H9 (cell line): ENCODE data around the gene C3orf62. TPM values are rescaled to one million over a fixed set of nuclear protein-coding genes. Genes with fewer than 3 reads are reported as not detected.

Source experiments
- DNase-seq: peaks from one replicate; pipeline ENCODE4 v3.0.0-alpha.2; 2017
- H2AFZ ChIP-seq: one replicate; pipeline ENCODE4 v1.6.1; 2013; ENCODE audit warnings: mild to moderate bottlenecking, low read length, control low read depth, moderate library complexity
- H2AK5ac ChIP-seq: 2 replicates; pipeline ENCODE4 v1.6.1; 2013; ENCODE audit warnings: low read length, control low read depth, mixed read lengths; ENCODE audit not compliant: insufficient read length
- H2BK120ac ChIP-seq: one replicate; pipeline ENCODE4 v1.6.1; 2013; ENCODE audit warnings: low read depth, mild to moderate bottlenecking, low read length, control low read depth, inconsistent platforms; ENCODE audit not compliant: poor library complexity, severe bottlenecking
- H2BK12ac ChIP-seq: 2 replicates; pipeline ENCODE4 v1.6.1; 2013; ENCODE audit warnings: low read length, control low read depth, mixed read lengths, low read depth; ENCODE audit not compliant: insufficient read length
- H2BK15ac ChIP-seq: 2 replicates; pipeline ENCODE4 v1.6.1; 2013; ENCODE audit warnings: low read depth, low read length, control low read depth
- H2BK20ac ChIP-seq: one replicate; pipeline ENCODE4 v1.6.1; 2013; ENCODE audit warnings: low read depth, mild to moderate bottlenecking, low read length, control low read depth, inconsistent platforms; ENCODE audit not compliant: poor library complexity, severe bottlenecking
- H2BK5ac ChIP-seq: 2 replicates; pipeline ENCODE4 v1.6.1; 2013; ENCODE audit warnings: low read length, control low read depth, mixed read lengths; ENCODE audit not compliant: insufficient read length
- H3K14ac ChIP-seq: 2 replicates; pipeline ENCODE4 v1.6.1; 2013; ENCODE audit warnings: low read length, control low read depth; ENCODE audit not compliant: insufficient read depth
- H3K18ac ChIP-seq: 2 replicates; pipeline ENCODE4 v1.6.1; 2013; ENCODE audit warnings: low read depth, mild to moderate bottlenecking, mixed read lengths, low read length, control low read depth; ENCODE audit not compliant: insufficient read length
- H3K23ac ChIP-seq: 2 replicates; pipeline ENCODE4 v1.6.1; 2013; ENCODE audit warnings: low read length, control low read depth, mixed read lengths, low read depth; ENCODE audit not compliant: insufficient read length
- H3K23me2 ChIP-seq: 2 replicates; pipeline ENCODE4 v1.6.1; 2013; ENCODE audit warnings: low read depth, mild to moderate bottlenecking, mixed read lengths, low read length, control low read depth; ENCODE audit not compliant: insufficient read length, poor library complexity, severe bottlenecking
- H3K27ac ChIP-seq: 2 replicates; pipeline ENCODE4 v1.5.1; 2013; ENCODE audit warnings: low read length, control low read depth, mixed read lengths, low read depth; ENCODE audit not compliant: insufficient read length
- H3K27me3 ChIP-seq: 2 replicates; pipeline ENCODE4 v1.6.1; 2013; ENCODE audit warnings: low read length, control low read depth, inconsistent platforms; ENCODE audit not compliant: insufficient read depth
- H3K4ac ChIP-seq: 2 replicates; pipeline ENCODE4 v1.6.1; 2013; ENCODE audit warnings: low read depth, mild to moderate bottlenecking, control low read depth, inconsistent platforms, low read length, moderate library complexity
- H3K4me1 ChIP-seq: 2 replicates; pipeline ENCODE4 v1.6.1; 2013; ENCODE audit warnings: low read length, control low read depth, inconsistent platforms; ENCODE audit not compliant: insufficient read depth
- H3K4me2 ChIP-seq: 2 replicates; pipeline ENCODE4 v1.6.1; 2013; ENCODE audit warnings: low read length, control low read depth, mixed read lengths; ENCODE audit not compliant: insufficient read length, insufficient read depth
- H3K56ac ChIP-seq: 2 replicates; pipeline ENCODE4 v1.6.1; 2013; ENCODE audit warnings: low read depth, mild to moderate bottlenecking, mixed read lengths, low read length, control low read depth; ENCODE audit not compliant: insufficient read length
- H3K79me1 ChIP-seq: 2 replicates; pipeline ENCODE4 v1.6.1; 2013; ENCODE audit warnings: low read depth, mild to moderate bottlenecking, moderate library complexity, low read length, control low read depth, inconsistent platforms; ENCODE audit not compliant: insufficient read depth, poor library complexity, severe bottlenecking
- H3K79me2 ChIP-seq: 2 replicates; pipeline ENCODE4 v1.6.1; 2013; ENCODE audit warnings: low read length, control low read depth, inconsistent platforms; ENCODE audit not compliant: insufficient read depth
- H3K9ac ChIP-seq: 2 replicates; pipeline ENCODE4 v1.6.1; 2013; ENCODE audit warnings: low read length, control low read depth, mixed read lengths; ENCODE audit not compliant: insufficient read length; ENCODE audit errors: extremely low read depth
- H3K9me3 ChIP-seq: one replicate; pipeline ENCODE4 v1.6.1; 2013; ENCODE audit warnings: low read depth, low read length, inconsistent platforms; ENCODE audit not compliant: control insufficient read depth
- H3T11ph ChIP-seq: one replicate; pipeline ENCODE4 v1.6.1; 2013; ENCODE audit warnings: mild to moderate bottlenecking, low read length, control low read depth, inconsistent platforms
- H4K20me1 ChIP-seq: one replicate; pipeline ENCODE4 v1.6.1; 2013; ENCODE audit not compliant: control insufficient read depth, insufficient read length, insufficient read depth
- H4K5ac ChIP-seq: 2 replicates; pipeline ENCODE4 v1.6.1; 2013; ENCODE audit warnings: low read depth, mild to moderate bottlenecking, mixed read lengths, low read length, control low read depth; ENCODE audit not compliant: insufficient read length
- H4K8ac ChIP-seq: replicated peaks from 2 replicates; pipeline ENCODE4 v1.6.1; 2013; ENCODE audit warnings: low read length, control low read depth, mixed read lengths, low read depth; ENCODE audit not compliant: insufficient read length
- H4K91ac ChIP-seq: 2 replicates; pipeline ENCODE4 v1.6.1; 2013; ENCODE audit warnings: low read depth, mild to moderate bottlenecking, moderate library complexity, mixed read lengths, low read length, control low read depth; ENCODE audit not compliant: insufficient read length
- H3K27ac Mint-ChIP-seq, 3 experiments: 2 replicates in 2 of 3; 3 replicates in 1 of 3; pipeline ENCODE4 v1.8.0; 2020 to 2021; ENCODE audit warnings: mixed read lengths in 3 of 3, mild to moderate bottlenecking in 1 of 3, moderate library complexity in 1 of 3
- H3K27me3 Mint-ChIP-seq: 2 replicates; pipeline ENCODE4 v1.8.0; 2021; ENCODE audit warnings: low read depth, mild to moderate bottlenecking, moderate library complexity, mixed read lengths
- H3K36me3 Mint-ChIP-seq, 3 experiments: 2 replicates in 2 of 3; 3 replicates in 1 of 3; pipeline ENCODE4 v1.8.0; 2020 to 2021; ENCODE audit warnings: low read depth in 3 of 3, mixed read lengths in 3 of 3; ENCODE audit not compliant: insufficient read depth in 1 of 3
- H3K4me1 Mint-ChIP-seq, 2 experiments: 2 replicates each; pipeline ENCODE4 v1.8.0; 2020; ENCODE audit warnings: mixed read lengths in 2 of 2
- H3K4me3 Mint-ChIP-seq, 2 experiments: 2 replicates in 1 of 2; 3 replicates in 1 of 2; pipeline ENCODE4 v1.8.0; 2020 to 2021; ENCODE audit warnings: mild to moderate bottlenecking in 2 of 2, mixed read lengths in 2 of 2, moderate library complexity in 1 of 2
- H3K9me3 Mint-ChIP-seq, 2 experiments: 2 replicates in 1 of 2; 3 replicates in 1 of 2; pipeline ENCODE4 v1.8.0; 2020; ENCODE audit warnings: mild to moderate bottlenecking in 2 of 2, mixed read lengths in 2 of 2, moderate library complexity in 1 of 2
- WGBS: extraction: QIAGEN DNeasy Blood & Tissue Kit; methylation state at CpG from one replicate; pipeline ENCODE4 v1.1.7; 2013; ENCODE audit warnings: missing lambda C conversion rate, low lambda C conversion rate, mixed read lengths; ENCODE audit not compliant: insufficient read length; ENCODE audit errors: extremely low coverage; 5-methylcytosine and 5-hydroxymethylcytosine counted together
- total RNA-seq: library from RNA; stranded (reverse); gene quantifications from 2 replicates; pipeline ENCODE4 v1.2.1, GENCODE V29; 2021
- TF ChIP-seq, protein P1 (sequence below): fragments of 200-600 bp; sonication (generic); conservative IDR thresholded peaks from 3 replicates; pipeline ENCODE4 v1.8.0; 2021; ENCODE audit warnings: antibody characterized with exemption, mild to moderate bottlenecking

The C3orf62 gene
- total RNA-seq, 1 experiment from 2014 or later: 4.5 TPM

DNA sequence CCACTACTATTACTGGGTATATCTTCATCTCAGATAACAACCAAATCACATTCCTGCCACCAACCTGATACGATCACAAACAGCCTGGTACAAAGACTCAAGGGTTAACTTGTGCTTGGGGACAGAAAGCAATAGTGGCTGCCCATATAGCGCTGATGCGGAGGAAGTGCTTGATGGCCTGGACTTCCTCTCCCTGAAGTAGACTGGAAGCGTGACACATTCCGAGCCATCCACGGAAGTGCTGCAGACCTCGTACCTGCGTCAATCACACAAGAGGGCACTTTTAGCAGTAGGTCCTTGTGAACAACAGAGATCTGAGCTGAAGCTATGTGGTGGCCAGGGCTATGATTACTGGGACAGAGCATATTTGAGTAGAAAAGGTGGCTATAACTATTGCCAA is 17.3 kb upstream of the C3orf62 start:
- Histone ChIP-seq H2BK20ac (no peak overlapping the region), H4K8ac (no peak overlapping the region), H3K4ac (no peak overlapping the region), H2BK12ac (no peak overlapping the region), H3K9ac (no peak overlapping the region), H4K20me1 (no peaks in the 10 kb centered on the region), H2BK5ac (no peak overlapping the region), H3K56ac (no peak overlapping the region), H4K91ac (no peak overlapping the region), H2BK120ac (no peak overlapping the region), H3K18ac (no peak overlapping the region), H2BK15ac (no peak overlapping the region), H3K27ac (no peak overlapping the region), H2AK5ac (no peak overlapping the region), H3K14ac (no peak overlapping the region), H3K79me1 (no peaks in the 10 kb centered on the region), H3K79me2 (no peaks in the 10 kb centered on the region), H2AFZ (no peak overlapping the region), H3K4me2 (no peak overlapping the region), H3K9me3 (no peaks in the 10 kb centered on the region), H4K5ac (no peak overlapping the region), H3K4me1 (no peaks in the 10 kb centered on the region), H3K23ac (no peak overlapping the region), H3K23me2 (no peaks in the 10 kb centered on the region), H3T11ph (no peak overlapping the region), H3K27me3 (no peaks in the 10 kb centered on the region)
- TF ChIP-seq, protein P1, sequence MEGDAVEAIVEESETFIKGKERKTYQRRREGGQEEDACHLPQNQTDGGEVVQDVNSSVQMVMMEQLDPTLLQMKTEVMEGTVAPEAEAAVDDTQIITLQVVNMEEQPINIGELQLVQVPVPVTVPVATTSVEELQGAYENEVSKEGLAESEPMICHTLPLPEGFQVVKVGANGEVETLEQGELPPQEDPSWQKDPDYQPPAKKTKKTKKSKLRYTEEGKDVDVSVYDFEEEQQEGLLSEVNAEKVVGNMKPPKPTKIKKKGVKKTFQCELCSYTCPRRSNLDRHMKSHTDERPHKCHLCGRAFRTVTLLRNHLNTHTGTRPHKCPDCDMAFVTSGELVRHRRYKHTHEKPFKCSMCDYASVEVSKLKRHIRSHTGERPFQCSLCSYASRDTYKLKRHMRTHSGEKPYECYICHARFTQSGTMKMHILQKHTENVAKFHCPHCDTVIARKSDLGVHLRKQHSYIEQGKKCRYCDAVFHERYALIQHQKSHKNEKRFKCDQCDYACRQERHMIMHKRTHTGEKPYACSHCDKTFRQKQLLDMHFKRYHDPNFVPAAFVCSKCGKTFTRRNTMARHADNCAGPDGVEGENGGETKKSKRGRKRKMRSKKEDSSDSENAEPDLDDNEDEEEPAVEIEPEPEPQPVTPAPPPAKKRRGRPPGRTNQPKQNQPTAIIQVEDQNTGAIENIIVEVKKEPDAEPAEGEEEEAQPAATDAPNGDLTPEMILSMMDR: no peak
- Mint-ChIP-seq H3K4me3 (no peak overlapping the region), H3K36me3 (peaks cover 28 to 75% (median 58%) of the 10 kb centered on the region in 3 experiments), H3K4me1 (no peaks in the 10 kb centered on the region), H3K9me3 (no peaks in the 10 kb centered on the region; a peak in 1 of 5 replicates), H3K27me3 (no peaks in the 10 kb centered on the region), H3K27ac (no peak overlapping the region)
- WGBS: no CpG with 5 or more reads among the region's 8 CpGs
- DNase-seq: no peak
